ENCODE data around the gene KLHL10. TPM values are rescaled to one million over a fixed set of nuclear protein-coding genes. Genes with fewer than 3 reads are reported as not detected.

The KLHL10 gene
- polyA plus RNA-seq, 6 donors from 2014 or later, result not detected

Other genes with a start within 250 kb of the KLHL10 start
- gene KRT16, start 225.1 kb upstream of the KLHL10 start, polyA plus RNA-seq (ENCODE audit: low read depth in 6 of 6), result not detected
- gene KRT17, start 213.2 kb upstream of the KLHL10 start, polyA plus RNA-seq (ENCODE audit: low read depth in 6 of 6), result not detected
- gene EIF1, start 148.9 kb upstream of the KLHL10 start, polyA plus RNA-seq (ENCODE audit: low read depth in 6 of 6), result 1,000 to 10,000 TPM; 1,122 to 1,685 (median 1,504) TPM
- gene GAST, start 125.5 kb upstream of the KLHL10 start, polyA plus RNA-seq (ENCODE audit: low read depth in 6 of 6), result not detected
- gene HAP1, start 103.2 kb upstream of the KLHL10 start, polyA plus RNA-seq (ENCODE audit: low read depth in 6 of 6), result not detected
- gene JUP, start 51.1 kb upstream of the KLHL10 start, polyA plus RNA-seq (ENCODE audit: low read depth in 6 of 6), result 100 to 1,000 TPM in 2 of 6 donors, 10 to 100 TPM in 4; 32.9 to 123 (median 51.0) TPM
- gene P3H4, start 25.9 kb upstream of the KLHL10 start, polyA plus RNA-seq (ENCODE audit: low read depth in 6 of 6), result 1 to 10 TPM in 2 of 6 donors, under 1 TPM in 4; 0.39 to 2.9 (median 0.87) TPM
- gene FKBP10, start 24.8 kb upstream of the KLHL10 start, polyA plus RNA-seq (ENCODE audit: low read depth in 6 of 6), result not detected
- 10 to 100 TPM; 28.9 to 49.8 (median 37.8) TPM for gene NT5C3B, start 1.6 kb upstream of the KLHL10 start, polyA plus RNA-seq (ENCODE audit: low read depth in 6 of 6)
- gene KLHL11, start 27.6 kb downstream of the KLHL10 start, polyA plus RNA-seq (ENCODE audit: low read depth in 6 of 6), result 1 to 10 TPM; 3.6 to 9.8 (median 6.7) TPM
- 10 to 100 TPM; 34.0 to 63.5 (median 49.8) TPM for gene ACLY, start 81.1 kb downstream of the KLHL10 start, polyA plus RNA-seq (ENCODE audit: low read depth in 6 of 6)
- gene ODAD4, start 92.8 kb downstream of the KLHL10 start, polyA plus RNA-seq (ENCODE audit: low read depth in 6 of 6), result under 1 TPM in 4 of 6 donors, not detected in 2; 0.17 to 0.60 (median 0.37) TPM
- gene CNP, start 129.0 kb downstream of the KLHL10 start, polyA plus RNA-seq (ENCODE audit: low read depth in 6 of 6), result 10 to 100 TPM; 27.5 to 42.4 (median 34.8) TPM
- 10 to 100 TPM; 33.4 to 98.0 (median 77.4) TPM for gene DNAJC7, start 179.6 kb downstream of the KLHL10 start, polyA plus RNA-seq (ENCODE audit: low read depth in 6 of 6)
- gene NKIRAS2, start 182.3 kb downstream of the KLHL10 start, polyA plus RNA-seq (ENCODE audit: low read depth in 6 of 6), result 10 to 100 TPM; 25.0 to 42.1 (median 36.1) TPM
- under 1 TPM; 0.13 to 0.87 (median 0.58) TPM for gene C17orf113, start 212.8 kb downstream of the KLHL10 start, polyA plus RNA-seq (ENCODE audit: low read depth in 6 of 6)

Data from naive B cell (primary cell).